ENCODE results near the gene SEC11A.

DNA sequence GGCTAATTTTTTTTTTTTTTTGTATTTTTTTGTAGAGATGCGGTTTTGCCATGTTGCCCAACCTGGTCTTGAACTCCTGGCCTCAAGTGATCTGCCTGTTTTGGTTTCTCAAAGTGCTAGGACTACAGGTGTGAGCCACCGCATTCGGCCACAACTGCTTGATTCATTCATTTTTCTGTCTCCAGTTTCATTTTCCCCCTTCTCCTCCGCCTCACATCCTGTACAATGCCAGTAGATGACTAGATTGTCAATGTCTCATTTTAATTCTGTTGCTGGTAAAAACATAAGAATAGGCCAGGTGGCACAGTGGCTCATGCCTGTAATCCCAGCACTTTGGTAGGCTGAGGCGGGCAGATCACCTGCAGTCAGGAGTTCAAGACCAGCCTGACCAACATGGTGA lies 20.4 kb upstream of the SEC11A start:
- TF ChIP-seq CTCF (conservative IDR thresholded peaks at IDR 0.05; ENCODE audit: low read depth, low read length) (no peak), EZH2 (IDR thresholded peaks at IDR 0.05; ENCODE audit: low read length, unreplicated experiment) (no peak), EZH2phosphoT487 (IDR thresholded peaks at IDR 0.05; ENCODE audit: borderline replicate concordance, low read length) (no peak)

Data from PC-3 (cell line).